ENCODE measurements around the gene NUDC.
"Not testable (repeated sequence)": the region's sequence is repeated elsewhere in the genome, so short reads cannot be mapped to it uniquely, and the experiment has no call there.

NUDC gene

DNA sequence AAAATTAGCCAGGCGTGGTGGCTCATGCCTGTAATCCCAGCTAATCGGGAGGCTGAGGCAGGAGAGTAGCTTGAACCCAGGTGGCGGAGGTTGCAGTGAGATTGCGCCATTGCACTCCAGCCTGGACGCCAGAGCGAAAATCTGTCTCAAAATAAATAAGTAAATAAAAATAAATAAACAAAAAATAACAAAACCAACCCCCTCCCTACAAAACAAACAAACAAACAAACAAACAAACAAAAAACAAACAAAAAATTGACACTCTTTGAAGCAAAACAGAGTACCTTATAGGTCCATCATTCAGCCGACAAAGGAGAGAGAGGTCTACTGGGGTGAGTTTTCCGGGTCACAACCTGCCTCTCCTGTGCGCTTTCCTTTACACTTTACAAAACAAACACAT is 44.1 kb downstream of the NUDC start:
- H3K27ac Mint-ChIP-seq, result no peak overlapping the region
- ATAC-seq (replicated peaks), result no peak
- DNase-seq, result no peak
- peaks cover 50 to 69% of the 10 kb centered on the region in 2 donors for H3K27me3 Mint-ChIP-seq
- no peaks in the 10 kb centered on the region for H3K9me3 Mint-ChIP-seq
- peaks cover 2 to 6% of the 10 kb centered on the region in 2 donors for H3K4me1 Mint-ChIP-seq (ENCODE audit: low read depth in 2 of 2)
- H3K4me3 Mint-ChIP-seq, result no peak overlapping the region
- H3K36me3 Mint-ChIP-seq (ENCODE audit: insufficient read depth), result peaks cover 9% of the 10 kb centered on the region

- no peaks in the 10 kb centered on the region for H3K9me3 Mint-ChIP-seq
- ATAC-seq (replicated peaks) (no peak), DNase-seq (no peak)
- H3K27me3 Mint-ChIP-seq, result peaks cover 26 to 53% of the 10 kb centered on the region in 2 donors
- H3K4me3 Mint-ChIP-seq, result no peak overlapping the region
- no peak overlapping the region for H3K27ac Mint-ChIP-seq
- H3K36me3 Mint-ChIP-seq (ENCODE audit: insufficient read depth), result no peaks in the 10 kb centered on the region
- peaks cover 0 to 4% of the 10 kb centered on the region in 2 donors for H3K4me1 Mint-ChIP-seq (ENCODE audit: low read depth in 2 of 2)
Observed at GRCh38 chr1:26970810-26971209, 49.3 kb downstream of the NUDC start.

- ATAC-seq (replicated peaks) (no peak), DNase-seq (no peak)
- Mint-ChIP-seq H3K9me3 (no peaks in the 10 kb centered on the region), H3K4me1 (ENCODE audit: low read depth in 2 of 2) (peaks cover 0 to 3% of the 10 kb centered on the region in 2 donors), H3K36me3 (ENCODE audit: insufficient read depth) (no peaks in the 10 kb centered on the region), H3K4me3 (no peak overlapping the region), H3K27ac (peak overlapping the region in 1 of 2 donors; percentile 87), H3K27me3 (peaks cover 23 to 45% of the 10 kb centered on the region in 2 donors)
Observed at GRCh38 chr1:26971590-26971989, 50.0 kb downstream of the NUDC start.

GRCh38 chr1:26972390-26972789 is 50.8 kb downstream of the NUDC start:
- H3K36me3 Mint-ChIP-seq (ENCODE audit: insufficient read depth), result no peaks in the 10 kb centered on the region
- no peak overlapping the region for H3K4me3 Mint-ChIP-seq
- peaks cover 19 to 40% of the 10 kb centered on the region in 2 donors for H3K27me3 Mint-ChIP-seq
- ATAC-seq (replicated peaks) (no peak), DNase-seq (no peak)
- no peaks in the 10 kb centered on the region for H3K9me3 Mint-ChIP-seq
- H3K4me1 Mint-ChIP-seq (ENCODE audit: low read depth in 2 of 2), result peaks cover 0 to 1% of the 10 kb centered on the region in 2 donors
- H3K27ac Mint-ChIP-seq, result peak overlapping the region in 1 of 2 donors; percentile 87

DNA sequence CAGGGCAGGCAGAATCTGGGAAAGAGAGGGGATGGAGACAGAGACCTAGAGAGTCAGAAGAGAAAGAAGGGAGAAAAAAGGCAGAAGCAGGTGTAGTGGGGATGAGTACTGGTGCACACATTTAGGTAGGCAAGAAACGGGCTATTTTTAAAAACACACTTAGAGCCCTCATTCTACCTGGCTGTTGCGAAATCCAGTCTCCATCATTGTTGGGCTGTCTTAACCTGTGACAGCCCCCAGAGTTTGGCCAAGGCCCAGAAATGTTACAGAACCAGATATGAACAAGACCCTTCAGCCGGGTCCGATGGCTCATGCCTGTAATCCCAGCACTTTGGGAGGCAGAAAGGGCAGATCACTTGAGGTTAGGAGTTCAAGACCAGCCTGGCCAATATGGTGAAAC is 51.3 kb downstream of the NUDC start:
- peak overlapping the region in 1 of 2 donors; percentile 87 for H3K27ac Mint-ChIP-seq
- peaks cover 19 to 42% of the 10 kb centered on the region in 2 donors for H3K27me3 Mint-ChIP-seq
- peaks cover 0 to 1% of the 10 kb centered on the region in 2 donors for H3K4me1 Mint-ChIP-seq (ENCODE audit: low read depth in 2 of 2)
- ATAC-seq (replicated peaks) (no peak), DNase-seq (no peak)
- H3K9me3 Mint-ChIP-seq, result no peaks in the 10 kb centered on the region
- no peak overlapping the region for H3K4me3 Mint-ChIP-seq
- no peaks in the 10 kb centered on the region for H3K36me3 Mint-ChIP-seq (ENCODE audit: insufficient read depth)

DNA sequence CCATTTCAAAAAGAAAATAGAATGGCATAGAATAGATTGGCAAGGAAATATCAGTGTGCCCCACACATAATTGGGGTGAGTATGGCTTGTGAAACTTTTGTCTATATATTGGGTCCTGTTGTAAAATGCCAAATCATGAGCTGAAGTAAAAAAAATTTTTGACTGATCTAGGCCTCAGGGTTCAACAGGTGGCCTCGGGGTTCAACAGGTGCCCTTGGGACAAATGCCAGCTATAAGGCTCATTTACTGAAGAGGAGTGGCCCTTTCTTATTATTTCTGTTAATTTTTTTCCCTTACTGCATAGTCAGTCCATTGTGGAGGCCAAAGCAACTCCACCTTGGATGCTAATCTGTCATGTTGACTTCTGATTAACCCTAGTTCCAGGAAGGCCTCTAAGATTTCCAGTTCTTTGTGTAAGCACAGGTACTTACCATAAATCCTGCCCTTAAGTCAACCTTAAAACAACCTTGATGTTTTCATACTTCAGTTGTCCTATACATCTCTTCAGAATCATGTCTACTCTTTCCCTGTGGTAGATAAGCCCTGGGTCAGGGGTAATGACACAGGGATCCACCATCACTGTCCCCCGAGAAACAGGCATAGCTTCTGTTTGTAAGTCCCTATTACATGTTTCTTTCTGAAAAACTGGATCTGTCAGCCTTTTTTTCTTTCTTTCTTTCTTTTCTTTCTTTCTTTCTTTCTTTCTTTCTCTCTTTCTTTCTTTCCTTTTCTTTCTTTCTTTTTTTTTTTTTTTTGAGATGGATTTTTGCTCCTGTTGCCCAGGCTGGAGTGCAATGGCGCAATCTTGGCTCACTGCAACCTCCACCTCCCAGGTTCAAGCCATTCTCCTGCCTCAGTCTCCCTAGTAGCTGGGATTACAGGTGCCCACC is 55.3 kb downstream of the NUDC start:
- Mint-ChIP-seq H3K27ac (no peak overlapping the region), H3K9me3 (no peaks in the 10 kb centered on the region), H3K4me3 (no peak overlapping the region), H3K36me3 (ENCODE audit: insufficient read depth) (peaks cover 2% of the 10 kb centered on the region), H3K27me3 (peaks cover 9 to 37% of the 10 kb centered on the region in 2 donors), H3K4me1 (ENCODE audit: low read depth in 2 of 2) (peaks cover 0 to 1% of the 10 kb centered on the region in 2 donors)
- DNase-seq, result no peak
- ATAC-seq (replicated peaks), result no peak

DNA sequence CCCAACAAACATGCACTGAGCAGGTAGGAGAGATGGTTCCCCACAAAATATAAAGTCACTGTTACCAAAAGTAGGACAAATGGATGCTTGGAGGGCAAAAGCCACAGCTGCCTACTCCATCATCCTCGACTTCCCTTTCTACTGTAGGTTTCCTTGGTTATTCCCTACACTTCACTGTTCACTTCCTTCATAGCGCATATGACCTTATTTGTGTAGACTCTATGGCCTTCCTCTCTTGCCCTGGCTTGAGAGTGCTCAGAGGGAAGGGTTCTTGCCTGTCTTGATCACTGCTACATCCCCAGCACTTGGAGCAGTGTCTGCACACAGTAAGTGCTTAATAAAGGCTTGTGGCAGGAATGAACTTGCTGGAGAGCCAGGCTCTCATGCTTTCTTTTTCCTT is 57.4 kb downstream of the NUDC start:
- H3K4me1 Mint-ChIP-seq (ENCODE audit: low read depth in 2 of 2), result no peaks in the 10 kb centered on the region
- H3K9me3 Mint-ChIP-seq, result no peaks in the 10 kb centered on the region
- no peak overlapping the region for H3K27ac Mint-ChIP-seq
- peaks cover 4% of the 10 kb centered on the region for H3K36me3 Mint-ChIP-seq (ENCODE audit: insufficient read depth)
- H3K27me3 Mint-ChIP-seq, result peaks cover 16 to 39% of the 10 kb centered on the region in 2 donors
- H3K4me3 Mint-ChIP-seq, result no peak overlapping the region
- ATAC-seq (replicated peaks) (no peak), DNase-seq (no peak)

- no peaks in the 10 kb centered on the region for H3K4me1 Mint-ChIP-seq (ENCODE audit: low read depth in 2 of 2)
- H3K36me3 Mint-ChIP-seq (ENCODE audit: insufficient read depth), result peaks cover 4% of the 10 kb centered on the region
- no peak overlapping the region for H3K4me3 Mint-ChIP-seq
- no peak for ATAC-seq (replicated peaks)
- H3K9me3 Mint-ChIP-seq, result no peaks in the 10 kb centered on the region
- no peak for DNase-seq
- no peak overlapping the region for H3K27ac Mint-ChIP-seq
- H3K27me3 Mint-ChIP-seq, result peaks cover 21 to 58% of the 10 kb centered on the region in 2 donors
Observed at GRCh38 chr1:26981146-26981846, 59.8 kb downstream of the NUDC start.

GRCh38 chr1:26983863-26984262 is 62.3 kb downstream of the NUDC start:
- Mint-ChIP-seq H3K36me3 (ENCODE audit: insufficient read depth) (peaks cover 4% of the 10 kb centered on the region), H3K27ac (no peak overlapping the region), H3K4me1 (ENCODE audit: low read depth in 2 of 2) (no peaks in the 10 kb centered on the region), H3K4me3 (no peak overlapping the region), H3K9me3 (no peaks in the 10 kb centered on the region), H3K27me3 (peaks cover 32 to 55% of the 10 kb centered on the region in 2 donors)
- DNase-seq, result no peak
- ATAC-seq (replicated peaks), result no peak

DNA sequence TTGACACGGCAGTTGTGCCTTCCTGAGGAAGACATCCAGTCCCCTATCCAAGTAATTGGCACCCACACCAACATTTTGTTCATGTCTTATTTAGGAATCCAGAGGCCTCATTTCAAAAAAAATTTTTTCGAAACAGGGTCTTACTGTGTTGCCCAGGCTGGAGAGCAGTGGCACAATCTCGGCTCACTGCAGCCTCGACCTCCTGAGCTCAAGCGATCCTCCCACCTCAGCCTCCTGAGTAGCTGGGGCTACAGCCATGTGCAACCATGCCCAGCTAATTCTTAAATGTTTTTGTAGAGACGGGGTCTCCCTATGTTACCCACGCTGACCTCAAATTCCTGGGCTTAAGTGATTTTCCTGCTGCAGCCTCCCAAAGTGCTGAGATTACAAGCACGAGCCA is 62.7 kb downstream of the NUDC start:
- no peak overlapping the region for H3K27ac Mint-ChIP-seq
- no peak overlapping the region for H3K4me3 Mint-ChIP-seq
- H3K9me3 Mint-ChIP-seq, result no peaks in the 10 kb centered on the region
- no peaks in the 10 kb centered on the region for H3K4me1 Mint-ChIP-seq (ENCODE audit: low read depth in 2 of 2)
- peaks cover 4% of the 10 kb centered on the region for H3K36me3 Mint-ChIP-seq (ENCODE audit: insufficient read depth)
- DNase-seq (no peak), ATAC-seq (replicated peaks) (no peak)
- peaks cover 34 to 54% of the 10 kb centered on the region in 2 donors for H3K27me3 Mint-ChIP-seq

DNA sequence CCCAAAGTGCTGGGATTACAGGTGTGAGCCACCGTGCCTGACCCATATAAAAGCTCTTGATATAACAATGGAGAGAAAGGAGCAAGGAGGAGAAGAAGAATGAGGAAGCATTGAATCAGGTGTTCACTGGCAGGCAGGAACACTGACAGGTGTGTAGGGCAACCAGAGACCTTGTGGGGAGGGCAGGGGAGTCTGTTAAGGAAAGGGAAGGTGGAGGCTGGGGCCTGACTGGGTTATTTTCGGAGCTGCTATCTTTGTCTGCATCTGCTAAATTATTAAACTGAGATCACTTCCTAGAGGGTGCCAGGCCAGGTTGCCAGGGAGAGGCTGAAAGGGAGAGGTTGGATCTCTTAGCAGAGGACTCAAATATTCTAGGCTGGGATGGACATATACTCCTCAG is 65.1 kb downstream of the NUDC start:
- Mint-ChIP-seq H3K27ac (no peak overlapping the region), H3K27me3 (peaks cover 41 to 68% of the 10 kb centered on the region in 2 donors), H3K9me3 (no peaks in the 10 kb centered on the region), H3K36me3 (ENCODE audit: insufficient read depth) (peaks cover 4% of the 10 kb centered on the region), H3K4me3 (no peak overlapping the region), H3K4me1 (ENCODE audit: low read depth in 2 of 2) (peaks cover 0 to under 1% of the 10 kb centered on the region in 2 donors)
- ATAC-seq (replicated peaks), result no peak
- DNase-seq, result no peak

DNA sequence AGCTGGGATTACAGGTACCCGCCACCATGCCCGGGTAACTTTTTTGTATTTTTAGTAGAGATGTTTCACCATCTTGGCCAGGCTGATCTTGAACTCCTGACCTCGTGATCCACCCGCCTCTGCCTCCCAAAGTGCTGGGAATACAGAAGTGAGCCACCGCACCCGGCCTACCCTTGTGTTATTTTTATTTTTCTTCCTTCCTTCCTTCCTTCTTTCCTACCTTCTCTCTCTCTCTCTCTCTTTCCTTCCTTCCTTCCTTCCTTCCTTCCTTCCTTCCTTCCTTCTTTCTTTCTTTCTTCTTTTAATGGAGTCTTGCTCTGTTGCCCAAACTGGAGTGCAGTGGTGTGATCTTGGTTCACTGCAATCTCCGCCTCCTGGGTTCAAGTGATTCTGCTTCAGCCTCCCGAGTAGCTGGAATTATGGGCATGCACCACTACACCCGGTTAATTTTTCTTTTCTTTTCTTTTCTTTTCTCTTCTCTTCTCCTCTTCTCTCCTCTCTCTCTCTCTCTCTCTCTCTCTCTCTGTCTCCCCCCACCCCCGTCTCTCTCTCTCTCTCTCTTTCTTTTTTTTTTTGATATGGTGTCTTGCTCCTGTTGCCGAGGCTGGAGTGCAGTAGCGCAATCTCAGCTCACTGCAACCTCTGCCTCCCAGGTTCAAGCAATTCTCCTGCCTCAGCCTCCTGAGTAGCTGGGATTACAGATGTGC is 68.0 kb downstream of the NUDC start:
- H3K27me3 Mint-ChIP-seq, result peaks cover 43 to 64% of the 10 kb centered on the region in 2 donors
- H3K4me1 Mint-ChIP-seq (ENCODE audit: low read depth in 2 of 2); H3K36me3 Mint-ChIP-seq (ENCODE audit: insufficient read depth); H3K9me3 Mint-ChIP-seq; H3K4me3 Mint-ChIP-seq; H3K27ac Mint-ChIP-seq; DNase-seq; ATAC-seq (replicated peaks): not testable (repeated sequence)

DNA sequence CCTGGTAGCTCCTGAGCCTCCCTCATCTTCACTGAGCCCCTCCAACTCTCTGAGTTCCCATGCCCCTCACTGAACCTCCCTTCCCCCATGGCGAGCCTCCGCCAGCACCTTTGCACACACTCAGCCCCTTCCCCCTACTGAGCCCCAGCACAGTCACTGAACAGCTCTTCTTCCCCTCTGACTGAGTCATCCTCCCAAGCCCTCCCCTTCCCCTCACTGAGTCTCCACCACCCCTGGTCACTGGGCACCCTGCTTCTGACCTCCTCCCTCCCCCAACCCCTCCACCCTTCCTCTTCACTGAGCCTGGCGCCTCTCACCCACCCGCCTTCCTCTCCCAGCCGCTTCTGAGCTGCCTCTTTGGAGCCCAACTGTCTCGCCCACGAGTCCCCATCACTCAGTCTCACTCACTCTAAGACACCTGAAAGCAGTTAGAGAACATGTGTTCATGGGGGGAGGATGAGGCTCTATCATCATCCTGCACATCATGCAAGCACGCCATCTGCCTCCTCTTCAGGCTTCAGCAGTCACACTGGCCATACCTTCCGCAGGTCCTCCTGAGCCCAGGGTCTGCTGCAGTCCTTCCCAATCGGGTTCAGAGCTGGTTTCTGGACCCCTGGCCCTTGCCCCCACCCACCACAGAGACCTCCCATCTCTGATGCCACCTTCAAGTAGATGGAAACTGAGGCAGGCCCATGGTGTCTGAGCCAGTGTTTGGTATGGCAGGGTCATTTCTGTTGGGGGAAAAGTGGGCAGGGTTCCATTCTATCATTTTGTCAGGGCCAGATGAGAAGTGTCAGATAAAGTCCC is 70.0 kb downstream of the NUDC start:
- H3K27ac Mint-ChIP-seq, result peak overlapping the region in 1 of 2 donors; percentile 55

More for the DNA sequence above, 70.0 kb downstream of the NUDC start:
- no peak for ATAC-seq (replicated peaks)
- Mint-ChIP-seq H3K4me3 (peak overlapping the region in 1 of 2 donors; percentile 20), H3K4me1 (ENCODE audit: low read depth in 2 of 2) (peaks cover 5 to 7% of the 10 kb centered on the region in 2 donors), H3K27me3 (peaks cover 53 to 70% of the 10 kb centered on the region in 2 donors), H3K36me3 (ENCODE audit: insufficient read depth) (no peaks in the 10 kb centered on the region), H3K9me3 (no peaks in the 10 kb centered on the region)
- no peak for DNase-seq
